Breast epithelium (tissue), 4 donors: ENCODE results near the gene ITPRIPL2. TPM values are rescaled to one million over a fixed set of nuclear protein-coding genes. Genes with fewer than 3 reads are reported as not detected.

Experiments used
- DNase-seq, 2 donors: peaks; one replicate each; pipeline ENCODE4 v3.0.0-alpha.2; 2019; ENCODE audit warnings: low spot score in 2 of 2
- H3K27ac ChIP-seq, 2 donors: fragments of 200-600 bp; sonication (generic) in 1 of 2; one replicate each; pipeline ENCODE4 v1.5.1; 2016 to 2019; ENCODE audit warnings: mild to moderate bottlenecking in 1 of 2
- H3K27me3 ChIP-seq, 2 donors: fragments of 200-600 bp; sonication (generic) in 1 of 2; one replicate each; pipeline versions ENCODE4 v1.5.1 to v1.6.0; 2017 to 2019; ENCODE audit warnings: control low read depth in 1 of 2, mild to moderate bottlenecking in 1 of 2
- H3K36me3 ChIP-seq: fragments of 200-600 bp; one replicate; pipeline ENCODE4 v1.5.1; 2019
- H3K4me1 ChIP-seq, 2 donors: fragments of 200-600 bp; sonication (generic); one replicate each; pipeline ENCODE4 v1.5.1; 2016 to 2019; ENCODE audit warnings: control low read depth in 1 of 2
- H3K4me3 ChIP-seq, 3 donors: fragments of 200-600 bp; sonication (generic); 1 replicate in 2 of 3; 2 replicates in 1 of 3; pipeline ENCODE4 v1.5.1; 2016 to 2019; ENCODE audit warnings: mild to moderate bottlenecking in 3 of 3, moderate library complexity in 2 of 3
- H3K9me3 ChIP-seq, 2 donors: fragments of 200-600 bp; sonication (generic) in 1 of 2; one replicate each; pipeline ENCODE4 v1.5.1; 2016 to 2019; ENCODE audit warnings: control low read depth in 1 of 2
- CTCF ChIP-seq, 3 donors: fragments of 450-650 bp; IDR thresholded peaks; one replicate each; pipeline ENCODE4 v1.5.1; 2016 to 2017; ENCODE audit warnings: antibody characterized with exemption in 3 of 3, mild to moderate bottlenecking in 3 of 3, moderate library complexity in 3 of 3
- POLR2A ChIP-seq: fragments of 450-650 bp; IDR thresholded peaks from one replicate; pipeline ENCODE4 v1.6.1; 2016; ENCODE audit warnings: antibody characterized with exemption, mild to moderate bottlenecking, moderate library complexity
- POLR2AphosphoS5 ChIP-seq, 3 donors: sonication (generic); formaldehyde crosslinking; IDR thresholded peaks; one replicate each; pipeline ENCODE4 v1.6.1; 2017; ENCODE audit warnings: antibody characterized with exemption in 3 of 3
- intact Hi-C: fragments of 100-400 bp; cut with DNase I; formaldehyde crosslinking; loops from one replicate; pipeline ENCODE4 v1.15.1; 2023; ENCODE audit warnings: low total_unique reads
- total RNA-seq, 3 donors: library from RNA; depleted of rRNA; stranded (reverse); fragments of >200 nt; gene quantifications; one replicate each; pipeline ENCODE4 v1.1.0, GENCODE V29; 2016

The ITPRIPL2 gene
- total RNA-seq, 3 donors from 2014 or later = 36.1 to 66.6 (median 40.3) TPM

- no peaks in the 10 kb centered on the region for H3K27me3 ChIP-seq
- peaks cover 22 to 39% of the 10 kb centered on the region in 2 donors for H3K4me1 ChIP-seq
- peak; percentile 66 to 83 for DNase-seq
- no peaks in the 10 kb centered on the region for H3K36me3 ChIP-seq
- H3K9me3 ChIP-seq = no peaks in the 10 kb centered on the region
- intact Hi-C loops = no loop called here
- H3K27ac ChIP-seq = peak overlapping the region; percentile 80 to 94
- TF ChIP-seq CTCF (IDR thresholded peaks at IDR 0.05) = no peak
- no peak for TF ChIP-seq POLR2A
- no peak for TF ChIP-seq POLR2AphosphoS5 (IDR thresholded peaks at IDR 0.05)
- H3K4me3 ChIP-seq = peak overlapping the region in 2 of 3 donors; percentile 9 to 24
Measured at GRCh38 chr16:19116711-19117449, 3.1 kb downstream of the ITPRIPL2 start.

GRCh38 chr16:19118938-19119431 lies 5.2 kb downstream of the ITPRIPL2 start:
- intact Hi-C loops = no loop called here
- peak in 1 of 2 donors; percentile 48 for DNase-seq
- H3K4me1 ChIP-seq = peaks cover 22 to 39% of the 10 kb centered on the region in 2 donors
- H3K27ac ChIP-seq = peak overlapping the region; percentile 88 to 94
- no peaks in the 10 kb centered on the region for H3K9me3 ChIP-seq
- H3K36me3 ChIP-seq = no peaks in the 10 kb centered on the region
- peak overlapping the region; percentile 34 to 52 (median 34) for H3K4me3 ChIP-seq
- no peak for TF ChIP-seq CTCF (IDR thresholded peaks at IDR 0.05)
- peak in 2 of 3 donors; percentile 17 to 19 for TF ChIP-seq POLR2AphosphoS5 (IDR thresholded peaks at IDR 0.05)
- no peak for TF ChIP-seq POLR2A
- H3K27me3 ChIP-seq = no peaks in the 10 kb centered on the region

- no peaks in the 10 kb centered on the region for H3K9me3 ChIP-seq
- DNase-seq = no peak
- H3K27ac ChIP-seq = peak overlapping the region; percentile 88 to 94
- H3K36me3 ChIP-seq = no peaks in the 10 kb centered on the region
- peaks cover 22 to 39% of the 10 kb centered on the region in 2 donors for H3K4me1 ChIP-seq
- peak overlapping the region; percentile 34 to 52 (median 34) for H3K4me3 ChIP-seq
- intact Hi-C loops = no loop called here
- H3K27me3 ChIP-seq = no peaks in the 10 kb centered on the region
- no peak for TF ChIP-seq CTCF (IDR thresholded peaks at IDR 0.05)
Measured at GRCh38 chr16:19119564-19119963, 5.8 kb downstream of the ITPRIPL2 start.

GRCh38 chr16:19123535-19124178 lies 9.9 kb downstream of the ITPRIPL2 start:
- DNase-seq = no peak
- H3K4me3 ChIP-seq = no peak overlapping the region
- peaks cover 5 to 18% of the 10 kb centered on the region in 2 donors for H3K4me1 ChIP-seq
- no peaks in the 10 kb centered on the region for H3K36me3 ChIP-seq
- no peaks in the 10 kb centered on the region for H3K27me3 ChIP-seq
- intact Hi-C loops = no loop called here
- no peak for TF ChIP-seq POLR2AphosphoS5 (IDR thresholded peaks at IDR 0.05)
- TF ChIP-seq POLR2A = no peak
- H3K27ac ChIP-seq = no peak overlapping the region
- H3K9me3 ChIP-seq = no peaks in the 10 kb centered on the region

- Histone ChIP-seq H3K36me3 (no peaks in the 10 kb centered on the region), H3K27ac (no peak overlapping the region), H3K4me3 (no peak overlapping the region), H3K4me1 (peaks cover 0 to 5% of the 10 kb centered on the region in 2 donors), H3K9me3 (no peaks in the 10 kb centered on the region), H3K27me3 (no peaks in the 10 kb centered on the region)
- TF ChIP-seq CTCF (IDR thresholded peaks at IDR 0.05) = no peak
- DNase-seq = no peak
- intact Hi-C loops = no loop called here
Measured at GRCh38 chr16:19126300-19126699, 12.5 kb downstream of the ITPRIPL2 start.
